Activated T-helper 2 cell treated with anti-CD3 and anti-CD28 coated beads, Interferon-gamma antibody, Interleukin-2, Interleukin-4, amounts not matched to agents 10 μg/mL and 5 μg/mL and 100 μg/mL, durations not matched to agents 14 hours and 24 hours and 36 hours (primary cell): ENCODE measurements around the gene OR1F1. TPM values are rescaled to one million over a fixed set of nuclear protein-coding genes. Genes with fewer than 3 reads are reported as not detected.
"Not testable (repeated sequence)": the region's sequence is repeated elsewhere in the genome, so short reads cannot be mapped to it uniquely, and the experiment has no call there.

ENCODE experiments used
- DNase-seq: peaks from one replicate; pipeline ENCODE4 v3.0.0; 2021; ENCODE audit warnings: low spot score
- H3K27ac Mint-ChIP-seq: one replicate; pipeline ENCODE4 v1.8.0; 2021; ENCODE audit warnings: mixed read lengths
- H3K27me3 Mint-ChIP-seq: one replicate; pipeline ENCODE4 v1.8.0; 2021; ENCODE audit warnings: low read depth, mixed read lengths
- H3K36me3 Mint-ChIP-seq: one replicate; pipeline ENCODE4 v1.8.0; 2021; ENCODE audit warnings: low read depth, mixed read lengths
- H3K4me1 Mint-ChIP-seq: one replicate; pipeline ENCODE4 v1.8.0; 2021; ENCODE audit warnings: low read depth, mixed read lengths
- H3K4me3 Mint-ChIP-seq: one replicate; pipeline ENCODE4 v1.8.0; 2021; ENCODE audit warnings: low read depth, mild to moderate bottlenecking, moderate library complexity, mixed read lengths
- H3K9me3 Mint-ChIP-seq: one replicate; pipeline ENCODE4 v1.8.0; 2021; ENCODE audit warnings: mixed read lengths
- intact Hi-C: fragments of 100-400 bp; cut with micrococcal nuclease; formaldehyde crosslinking; loops from one replicate; pipeline ENCODE4 v1.15.1; 2023
- total RNA-seq: library from RNA; stranded (reverse); gene quantifications from 2 replicates; pipeline ENCODE4 v1.2.3, GENCODE V29; 2022

OR1F1 gene
- total RNA-seq, 1 donor from 2014 or later, result not detected

- no peaks in the 10 kb centered on the region for H3K36me3 Mint-ChIP-seq
- peak overlapping the region; percentile 65 for H3K4me3 Mint-ChIP-seq
- no peak overlapping the region for H3K27ac Mint-ChIP-seq
- H3K4me1 Mint-ChIP-seq, result peaks cover 27% of the 10 kb centered on the region
- H3K9me3 Mint-ChIP-seq, result no peaks in the 10 kb centered on the region
- intact Hi-C loops, result loop anchor here (1.0 to 5.0 kb wide), 4 partner anchors 12 to 332 kb away; partner anchors contain the start of gene CLUAP1
- peaks cover 58% of the 10 kb centered on the region for H3K27me3 Mint-ChIP-seq
- DNase-seq, result no peak
These were observed 17.4 kb upstream of the OR1F1 start for GRCh38 chr16:3170440-3171180.

GRCh38 chr16:3171181-3171854, 16.7 kb upstream of the OR1F1 start:
- no peak for DNase-seq
- no peaks in the 10 kb centered on the region for H3K36me3 Mint-ChIP-seq
- no peaks in the 10 kb centered on the region for H3K9me3 Mint-ChIP-seq
- peaks cover 65% of the 10 kb centered on the region for H3K27me3 Mint-ChIP-seq
- intact Hi-C loops, result loop anchor here (1.0 to 5.0 kb wide), 4 partner anchors 13 to 331 kb away; partner anchors contain the start of gene CLUAP1
- H3K4me1 Mint-ChIP-seq, result peaks cover 27% of the 10 kb centered on the region
- peak overlapping the region; percentile 29 for H3K27ac Mint-ChIP-seq
- H3K4me3 Mint-ChIP-seq, result peak overlapping the region; percentile 65

GRCh38 chr16:3171855-3172593, 16.0 kb upstream of the OR1F1 start:
- H3K4me1 Mint-ChIP-seq, result peaks cover 27% of the 10 kb centered on the region
- DNase-seq, result no peak
- no peaks in the 10 kb centered on the region for H3K9me3 Mint-ChIP-seq
- intact Hi-C loops, result loop anchor here (1.0 to 5.0 kb wide), 4 partner anchors 14 to 330 kb away; partner anchors contain the start of gene CLUAP1
- peak overlapping the region; percentile 65 for H3K4me3 Mint-ChIP-seq
- peaks cover 71% of the 10 kb centered on the region for H3K27me3 Mint-ChIP-seq
- no peaks in the 10 kb centered on the region for H3K36me3 Mint-ChIP-seq
- H3K27ac Mint-ChIP-seq, result no peak overlapping the region

GRCh38 chr16:3173892-3174617, 13.9 kb upstream of the OR1F1 start:
- Mint-ChIP-seq H3K4me1 (peaks cover 27% of the 10 kb centered on the region), H3K9me3 (no peaks in the 10 kb centered on the region), H3K36me3 (no peaks in the 10 kb centered on the region), H3K27me3 (peaks cover 76% of the 10 kb centered on the region), H3K27ac (no peak overlapping the region), H3K4me3 (peak overlapping the region; percentile 67)
- DNase-seq, result no peak
- intact Hi-C loops, result loop anchor here (5.0 kb wide), 1 partner anchor 328 kb away; the partner anchor contains the start of gene CLUAP1

GRCh38 chr16:3174618-3175148, 13.3 kb upstream of the OR1F1 start:
- peak overlapping the region; percentile 67 for H3K4me3 Mint-ChIP-seq
- peaks cover 76% of the 10 kb centered on the region for H3K27me3 Mint-ChIP-seq
- H3K36me3 Mint-ChIP-seq, result no peaks in the 10 kb centered on the region
- peaks cover 27% of the 10 kb centered on the region for H3K4me1 Mint-ChIP-seq
- intact Hi-C loops, result loop anchor here (5.0 kb wide), 1 partner anchor 328 kb away; the partner anchor contains the start of gene CLUAP1
- DNase-seq, result no peak
- no peaks in the 10 kb centered on the region for H3K9me3 Mint-ChIP-seq
- no peak overlapping the region for H3K27ac Mint-ChIP-seq

- Mint-ChIP-seq H3K27ac (no peak overlapping the region), H3K4me1 (peaks cover 27% of the 10 kb centered on the region), H3K4me3 (no peak overlapping the region), H3K27me3 (peaks cover 76% of the 10 kb centered on the region), H3K9me3 (no peaks in the 10 kb centered on the region), H3K36me3 (no peaks in the 10 kb centered on the region)
- intact Hi-C loops, result no loop called here
- DNase-seq, result no peak
These were observed 12.6 kb upstream of the OR1F1 start for GRCh38 chr16:3175157-3176093.

GRCh38 chr16:3179651-3180050, 8.4 kb upstream of the OR1F1 start:
- intact Hi-C loops, result loop anchor here (5.0 kb wide), 1 partner anchor 103 kb away; the partner anchor contains the start of gene ZNF263

GRCh38 chr16:3180445-3180878, 7.5 kb upstream of the OR1F1 start:
- H3K9me3 Mint-ChIP-seq, result peaks cover 4% of the 10 kb centered on the region
- H3K27me3 Mint-ChIP-seq, result peaks cover 80% of the 10 kb centered on the region
- peaks cover 9% of the 10 kb centered on the region for H3K36me3 Mint-ChIP-seq
- H3K4me1 Mint-ChIP-seq, result peaks cover 14% of the 10 kb centered on the region
- no peak for DNase-seq
- intact Hi-C loops, result loop anchor here (5.0 kb wide), 1 partner anchor 102 kb away; the partner anchor contains the start of gene ZNF263
- no peak overlapping the region for H3K27ac Mint-ChIP-seq
- no peak overlapping the region for H3K4me3 Mint-ChIP-seq

More at GRCh38 chr16:3179651-3180050, 8.4 kb upstream of the OR1F1 start:
- Mint-ChIP-seq H3K36me3 (peaks cover 9% of the 10 kb centered on the region), H3K27ac (no peak overlapping the region), H3K4me3 (no peak overlapping the region), H3K4me1 (peaks cover 14% of the 10 kb centered on the region), H3K9me3 (peaks cover 4% of the 10 kb centered on the region), H3K27me3 (peaks cover 83% of the 10 kb centered on the region)
- DNase-seq, result no peak

- intact Hi-C loops, result loop anchor here (5.0 kb wide), 1 partner anchor 100 kb away; the partner anchor contains the start of gene ZNF263
- not testable (repeated sequence) for H3K36me3 Mint-ChIP-seq, DNase-seq, H3K27ac Mint-ChIP-seq, H3K9me3 Mint-ChIP-seq
- Mint-ChIP-seq H3K27me3 (peaks cover 78% of the 10 kb centered on the region), H3K4me3 (peak overlapping the region; percentile 79), H3K4me1 (peaks cover 14% of the 10 kb centered on the region)
These were observed 5.8 kb upstream of the OR1F1 start for GRCh38 chr16:3182293-3182607.

GRCh38 chr16:3182608-3183444, 5.2 kb upstream of the OR1F1 start:
- peaks cover 80% of the 10 kb centered on the region for H3K27me3 Mint-ChIP-seq
- intact Hi-C loops, result loop anchor here (5.0 kb wide), 1 partner anchor 99 kb away; the partner anchor contains the start of gene ZNF263
- H3K4me3 Mint-ChIP-seq, result peak overlapping the region; percentile 79
- peaks cover 4% of the 10 kb centered on the region for H3K9me3 Mint-ChIP-seq
- H3K4me1 Mint-ChIP-seq, result peaks cover 17% of the 10 kb centered on the region
- peaks cover 9% of the 10 kb centered on the region for H3K36me3 Mint-ChIP-seq
- peak overlapping the region; percentile 79 for H3K27ac Mint-ChIP-seq
- DNase-seq, result no peak
